CD14-positive monocyte (primary cell): ENCODE results near the gene SELPLG. TPM values are rescaled to one million over a fixed set of nuclear protein-coding genes. Genes with fewer than 3 reads are reported as not detected.

Source experiments
- DNase-seq, 3 donors: peaks; one replicate each; pipeline ENCODE4 v3.0.0-alpha.2; 2011 to 2022
- H2AFZ ChIP-seq: 2 replicates; pipeline ENCODE4 v1.6.0; 2012; ENCODE audit warnings: mild to moderate bottlenecking, low read depth, low read length, inconsistent platforms; ENCODE audit not compliant: insufficient read depth, poor library complexity, severe bottlenecking
- H3K27ac ChIP-seq, 2 donors: 1 replicate in 1 of 2; 2 replicates in 1 of 2; pipeline ENCODE4 v1.5.1; 2012 to 2013; ENCODE audit warnings: low read length in 2 of 2, control low read depth in 1 of 2, inconsistent platforms in 1 of 2, low read depth in 1 of 2, mild to moderate bottlenecking in 1 of 2
- H3K27me3 ChIP-seq, 2 donors: one replicate each; pipeline versions ENCODE4 v1.6.0 to v1.6.1; 2011 to 2013; ENCODE audit warnings: low read length in 2 of 2; ENCODE audit not compliant: control insufficient read depth in 2 of 2, insufficient read depth in 2 of 2
- H3K36me3 ChIP-seq, 2 donors: replicated peaks in 1 of 2; 1 replicate in 1 of 2; 2 replicates in 1 of 2; pipeline versions ENCODE4 v1.5.1 to v1.6.1; 2012 to 2013; ENCODE audit warnings: low read length in 2 of 2, control low read depth in 1 of 2, inconsistent platforms in 1 of 2, mild to moderate bottlenecking in 1 of 2; ENCODE audit not compliant: insufficient read depth in 2 of 2, control insufficient read depth in 1 of 2
- H3K4me1 ChIP-seq, 2 donors: 1 replicate in 1 of 2; 2 replicates in 1 of 2; pipeline versions ENCODE4 v1.5.1 to v1.6.1; 2012 to 2013; ENCODE audit warnings: low read length in 2 of 2, control low read depth in 1 of 2, inconsistent platforms in 1 of 2, mild to moderate bottlenecking in 1 of 2, moderate library complexity in 1 of 2; ENCODE audit not compliant: insufficient read depth in 2 of 2, control insufficient read depth in 1 of 2
- H3K4me2 ChIP-seq: replicated peaks from 2 replicates; pipeline ENCODE3; 2012; ENCODE audit warnings: low read length, moderate library complexity, mild to moderate bottlenecking; ENCODE audit not compliant: poor library complexity, severe bottlenecking; ENCODE audit errors: extremely low read depth
- H3K4me3 ChIP-seq, 3 experiments: fragments of 200-600 bp in 1 of 3; sonication (generic) in 1 of 3; replicated peaks in 1 of 3; 1 replicate in 2 of 3; 2 replicates in 1 of 3; pipeline ENCODE4 v1.5.1; 2011 to 2013; ENCODE audit warnings: low read length in 3 of 3, mild to moderate bottlenecking in 3 of 3, control low read depth in 2 of 3, low read depth in 2 of 3, inconsistent platforms in 1 of 3, moderate library complexity in 1 of 3
- H3K79me2 ChIP-seq: 2 replicates; pipeline ENCODE4 v1.6.0; 2012; ENCODE audit warnings: mild to moderate bottlenecking, control low read depth, inconsistent platforms, low read length, moderate library complexity; ENCODE audit not compliant: insufficient read depth
- H3K9ac ChIP-seq: 2 replicates; pipeline ENCODE4 v1.6.0; 2017; ENCODE audit warnings: low read length, mild to moderate bottlenecking; ENCODE audit not compliant: insufficient read depth, poor library complexity, severe bottlenecking
- H3K9me3 ChIP-seq, 2 donors: replicated peaks in 1 of 2; 1 replicate in 1 of 2; 2 replicates in 1 of 2; pipeline versions ENCODE4 v1.5.1 to v1.6.1; 2012 to 2013; ENCODE audit warnings: low read length in 2 of 2, control low read depth in 1 of 2; ENCODE audit not compliant: control insufficient read depth in 1 of 2, insufficient read depth in 1 of 2
- H4K20me1 ChIP-seq: 2 replicates; pipeline ENCODE4 v1.6.0; 2012; ENCODE audit warnings: mild to moderate bottlenecking, low read length, control low read depth, moderate library complexity; ENCODE audit not compliant: insufficient read depth
- H3K27ac Mint-ChIP-seq, 7 donors: one replicate each; pipeline ENCODE4 v1.8.0; 2020; ENCODE audit warnings: mild to moderate bottlenecking in 7 of 7, mixed read lengths in 7 of 7, moderate library complexity in 6 of 7, inconsistent platforms in 2 of 7
- H3K27me3 Mint-ChIP-seq, 3 donors: one replicate each; pipeline ENCODE4 v1.8.0; 2021 to 2022; ENCODE audit warnings: low read depth in 3 of 3, mild to moderate bottlenecking in 3 of 3, mixed read lengths in 3 of 3, moderate library complexity in 3 of 3, inconsistent platforms in 1 of 3
- H3K36me3 Mint-ChIP-seq, 2 donors: one replicate each; pipeline ENCODE4 v1.8.0; 2020; ENCODE audit warnings: mixed read lengths in 2 of 2, inconsistent platforms in 1 of 2, mild to moderate bottlenecking in 1 of 2
- H3K4me1 Mint-ChIP-seq: one replicate; pipeline ENCODE4 v1.8.0; 2020; ENCODE audit warnings: mild to moderate bottlenecking, mixed read lengths
- H3K4me3 Mint-ChIP-seq, 2 donors: one replicate each; pipeline ENCODE4 v1.8.0; 2020; ENCODE audit warnings: mild to moderate bottlenecking in 2 of 2, mixed read lengths in 2 of 2, moderate library complexity in 1 of 2
- H3K9me3 Mint-ChIP-seq, 7 donors: one replicate each; pipeline ENCODE4 v1.8.0; 2020 to 2022; ENCODE audit warnings: mixed read lengths in 7 of 7, mild to moderate bottlenecking in 6 of 7, moderate library complexity in 6 of 7, inconsistent platforms in 2 of 7
- CTCF ChIP-seq: fragments of 200-600 bp; IDR thresholded peaks from one replicate; pipeline ENCODE4 v1.8.0; 2022; ENCODE audit warnings: antibody characterized with exemption, mild to moderate bottlenecking
- whole genome bisulfite sequencing: methylation state at CpG from one replicate; pipeline ENCODE4 v1.1.5; 2013; ENCODE audit warnings: missing lambda C conversion rate; ENCODE audit not compliant: insufficient coverage; 5-methylcytosine and 5-hydroxymethylcytosine counted together
- intact Hi-C, 2 donors: fragments of 100-400 bp; cut with micrococcal nuclease; formaldehyde crosslinking; loops; one replicate each; pipeline versions ENCODE4 v1.15.0 to v1.15.1; 2023
- polyA plus RNA-seq, 3 donors: library from polyadenylated mRNA; depleted of rRNA in 1 of 3; unstranded in 2 of 3; stranded (reverse) in 1 of 3; fragments of 300-500 nt in 2 of 3; fragments of >200 nt in 1 of 3; fragmentation: Illumina TruSeq in 2 of 3; gene quantifications; 1 replicate in 2 of 3; 2 replicates in 1 of 3; pipeline ENCODE4 v1.2.3, GENCODE V29; 2012 to 2021

The SELPLG gene
- polyA plus RNA-seq, 3 donors, result 193 to 349 (median 247) TPM

- DNase-seq, result no peak
- peak overlapping the region in 1 of 7 donors; percentile 58 for H3K27ac Mint-ChIP-seq
These were observed 33.6 kb downstream of the SELPLG start for GRCh38 chr12:108599948-108600701.

GRCh38 chr12:108599541-108599940, 34.2 kb downstream of the SELPLG start:
- Mint-ChIP-seq H3K9me3 (peaks cover 0 to 1% (median 0%) of the 10 kb centered on the region in 7 donors), H3K4me1 (peaks cover 6% of the 10 kb centered on the region), H3K27me3 (peaks cover 1 to 2% (median 2%) of the 10 kb centered on the region in 3 donors), H3K4me3 (no peak overlapping the region), H3K27ac (peak overlapping the region in 1 of 7 donors; percentile 28), H3K36me3 (no peaks in the 10 kb centered on the region)
- Histone ChIP-seq H3K4me3 (no peak overlapping the region), H3K27ac (no peak overlapping the region), H3K36me3 (no peaks in the 10 kb centered on the region), H3K9ac (no peak overlapping the region), H4K20me1 (no peaks in the 10 kb centered on the region), H3K9me3 (no peaks in the 10 kb centered on the region), H2AFZ (no peak overlapping the region), H3K4me2 (no peak overlapping the region), H3K79me2 (no peaks in the 10 kb centered on the region), H3K4me1 (no peaks in the 10 kb centered on the region), H3K27me3 (no peaks in the 10 kb centered on the region)
- TF ChIP-seq CTCF, result no peak
- intact Hi-C loops, result no loop called here
- no peak for DNase-seq
- 84% methylated on average over 3 of the region's 6 CpGs for WGBS

More at GRCh38 chr12:108599948-108600701, 33.6 kb downstream of the SELPLG start:
- H3K9ac ChIP-seq, result no peak overlapping the region
- H3K9me3 ChIP-seq, result no peaks in the 10 kb centered on the region
- H3K4me2 ChIP-seq, result no peak overlapping the region
- no peaks in the 10 kb centered on the region for H3K4me1 ChIP-seq
- H3K36me3 ChIP-seq, result no peaks in the 10 kb centered on the region
- no peak for TF ChIP-seq CTCF
- Mint-ChIP-seq H3K4me1 (peaks cover 6% of the 10 kb centered on the region), H3K36me3 (no peaks in the 10 kb centered on the region), H3K9me3 (peaks cover 0 to 1% (median 0%) of the 10 kb centered on the region in 7 donors), H3K27me3 (peaks cover 1 to 4% (median 2%) of the 10 kb centered on the region in 3 donors), H3K4me3 (no peak overlapping the region)
- H4K20me1 ChIP-seq, result no peaks in the 10 kb centered on the region
- intact Hi-C loops, result no loop called here
- no peak overlapping the region for H3K27ac ChIP-seq
- no peak overlapping the region for H2AFZ ChIP-seq
- WGBS, result 93% methylated on average over 9 of the region's 10 CpGs
- H3K79me2 ChIP-seq, result no peaks in the 10 kb centered on the region
- no peaks in the 10 kb centered on the region for H3K27me3 ChIP-seq
- no peak overlapping the region for H3K4me3 ChIP-seq
